GM12878 (cell line): ENCODE data around the gene STAT5A. TPM values are rescaled to one million over a fixed set of nuclear protein-coding genes. Genes with fewer than 3 reads are reported as not detected.
A peak's percentile ranks its signal among the peaks of the same experiment; 100 is the strongest.

Experiments
- ATAC-seq: fragments of 200-7000 bp; cut with Tn5 transposase; 3 replicates; pipeline ENCODE4 v1.9.1; 2020; ENCODE audit warnings: mild to moderate bottlenecking, moderate library complexity
- BruUV-seq: library from RNA; stranded (reverse); fragments of 400-500 nt; replicated peaks from 2 replicates; lab custom pipeline; 2021; lab: Mats Ljungman, UMichigan
- CTCF ChIA-PET: fragments of 300-600 bp; sonication (Branson Sonifier 250); formaldehyde crosslinking; extraction: SDS; loops from one replicate; lab custom pipeline; 2021; ENCODE audit warnings: inconsistent platforms; lab: Yijun Ruan, JAX
- POLR2A ChIA-PET: fragments of 350-600 bp; formaldehyde crosslinking; extraction: SDS; loops from one replicate; lab custom pipeline; 2021; ENCODE audit warnings: inconsistent platforms; lab: Charles Lee
- RAD21 ChIA-PET: fragments of 300-600 bp; sonication (Branson Sonifier 250); formaldehyde crosslinking; loops from one replicate; lab custom pipeline; 2023; ENCODE audit warnings: antibody characterized with exemption; ENCODE audit not compliant: unreplicated experiment; lab: Charles Lee
- SMC1A ChIA-PET: fragments of 300-600 bp; sonication (Branson Sonifier 250); formaldehyde crosslinking; loops from one replicate; lab custom pipeline; 2023; ENCODE audit not compliant: unreplicated experiment, uncharacterized antibody; lab: Charles Lee
- DNase-seq: peaks from one replicate; pipeline ENCODE4 v3.0.0-alpha.2; 2011; ENCODE audit warnings: low read depth, low spot score
- FAIRE-seq: peaks from 3 replicates; lab custom pipeline; 2011; peaks lifted over from hg19 to GRCh38; lab: Jason Lieb, UNC
- H2AFZ ChIP-seq: 2 replicates; pipeline ENCODE4 v1.6.0; 2011; ENCODE audit warnings: low read depth, low read length, control low read depth; ENCODE audit not compliant: control insufficient read depth
- H3K27ac ChIP-seq: 2 replicates; pipeline ENCODE4 v1.5.1; 2011; ENCODE audit warnings: control low read depth; ENCODE audit not compliant: control insufficient read depth, insufficient read depth
- H3K27me3 ChIP-seq, 2 experiments: replicated peaks in 1 of 2; 2 replicates each; pipeline versions ENCODE4 v1.6.0 to v1.6.1; 2011; ENCODE audit warnings: low read length in 1 of 2; ENCODE audit not compliant: control insufficient read depth in 2 of 2, insufficient read depth in 2 of 2
- H3K36me3 ChIP-seq, 2 experiments: 2 replicates each; pipeline ENCODE4 v1.5.1; 2011; ENCODE audit warnings: low read length in 1 of 2; ENCODE audit not compliant: control insufficient read depth in 2 of 2, insufficient read depth in 2 of 2
- H3K4me1 ChIP-seq: 2 replicates; pipeline ENCODE4 v1.6.1; 2011; ENCODE audit warnings: mild to moderate bottlenecking, low read length, moderate library complexity, mixed read lengths; ENCODE audit not compliant: control insufficient read depth, insufficient read depth
- H3K4me2 ChIP-seq: 2 replicates; pipeline ENCODE4 v1.6.0; 2011; ENCODE audit warnings: control low read depth; ENCODE audit not compliant: control insufficient read depth, insufficient read depth
- H3K4me3 ChIP-seq: fragments of 200-600 bp; sonication (generic); 2 replicates; pipeline ENCODE4 v1.5.1; 2016
- H3K79me2 ChIP-seq: 2 replicates; pipeline ENCODE4 v1.6.0; 2011; ENCODE audit warnings: low read length; ENCODE audit not compliant: control insufficient read depth, insufficient read depth
- H3K9ac ChIP-seq: 2 replicates; pipeline ENCODE4 v1.8.0; 2011; ENCODE audit warnings: low read length, control low read depth, mixed read lengths; ENCODE audit not compliant: control insufficient read depth, insufficient read depth
- H3K9me3 ChIP-seq: replicated peaks from 3 replicates; pipeline ENCODE4 v1.5.1; 2011; ENCODE audit warnings: mild to moderate bottlenecking, low read length; ENCODE audit not compliant: control insufficient read depth, insufficient read depth
- H4K20me1 ChIP-seq: 2 replicates; pipeline ENCODE4 v1.6.0; 2011; ENCODE audit not compliant: control insufficient read depth, insufficient read depth
- BACH1 ChIP-seq: fragments of 450-650 bp; IDR thresholded peaks from 2 replicates; pipeline ENCODE4 v1.6.1; 2017; ENCODE audit warnings: mild to moderate bottlenecking, borderline replicate concordance
- BCL11A ChIP-seq: IDR thresholded peaks from 2 replicates; pipeline ENCODE4 v1.6.1; 2011; ENCODE audit warnings: low read depth, low read length
- BCLAF1 ChIP-seq: fragments of 450-650 bp; IDR thresholded peaks from 2 replicates; pipeline ENCODE4 v1.6.1; 2017; ENCODE audit warnings: antibody characterized with exemption, mild to moderate bottlenecking, moderate library complexity
- BHLHE40 ChIP-seq, 2 experiments: fragments of 450-650 bp in 1 of 2; IDR thresholded peaks; 2 replicates each; pipeline ENCODE4 v1.6.1; 2011 to 2017; ENCODE audit warnings: low read depth in 2 of 2, borderline replicate concordance in 1 of 2, improper control_type of control experiment in 1 of 2, low read length in 1 of 2, mild to moderate bottlenecking in 1 of 2
- GABPA ChIP-seq: IDR thresholded peaks from 2 replicates; pipeline ENCODE4 v1.6.1; 2014; ENCODE audit warnings: antibody characterized with exemption, low read depth, mild to moderate bottlenecking, inconsistent platforms
- GATAD2B ChIP-seq: fragments of 450-650 bp; conservative IDR thresholded peaks from 2 replicates; pipeline ENCODE4 v1.6.1; 2017; ENCODE audit warnings: low read depth, mild to moderate bottlenecking, moderate library complexity
- IKZF1 ChIP-seq: fragments of 450-650 bp; conservative IDR thresholded peaks from 2 replicates; pipeline ENCODE4 v1.6.1; 2017; ENCODE audit warnings: antibody characterized with exemption, mild to moderate bottlenecking
- IRF3 ChIP-seq: fragments of 450-650 bp; IDR thresholded peaks from 2 replicates; pipeline ENCODE4 v1.6.1; 2014; ENCODE audit warnings: mild to moderate bottlenecking
- MEF2B ChIP-seq: fragments of 450-650 bp; IDR thresholded peaks from 2 replicates; pipeline ENCODE4 v1.6.1; 2018; ENCODE audit warnings: mild to moderate bottlenecking, moderate library complexity; ENCODE audit not compliant: partially characterized antibody, poor library complexity, severe bottlenecking
- MYC ChIP-seq: IDR thresholded peaks from 2 replicates; pipeline ENCODE4 v1.6.1; 2011; ENCODE audit warnings: mild to moderate bottlenecking, low read length, moderate library complexity, inconsistent platforms; ENCODE audit not compliant: insufficient read depth, insufficient replicate concordance, insufficient read length, severe bottlenecking
- SMAD1 ChIP-seq: fragments of 450-650 bp; IDR thresholded peaks from 2 replicates; pipeline ENCODE4 v1.6.1; 2018; ENCODE audit warnings: mild to moderate bottlenecking, low read depth; ENCODE audit not compliant: partially characterized antibody
- SRF ChIP-seq, 2 experiments: IDR thresholded peaks; 2 replicates each; pipeline ENCODE4 v1.6.1; 2011; ENCODE audit warnings: low read depth in 2 of 2, low read length in 2 of 2, mild to moderate bottlenecking in 1 of 2, moderate library complexity in 1 of 2
- TBL1XR1 ChIP-seq: IDR thresholded peaks from 2 replicates; pipeline ENCODE4 v1.6.1; 2012; ENCODE audit warnings: low read depth, low read length, improper control_type of control experiment
- ZNF217 ChIP-seq: fragments of 450-650 bp; IDR thresholded peaks from 2 replicates; pipeline ENCODE4 v1.6.1; 2017; ENCODE audit warnings: antibody characterized with exemption, mild to moderate bottlenecking
- ZNF274 ChIP-seq: IDR thresholded peaks from one replicate; pipeline ENCODE4 v1.8.0; 2011; ENCODE audit not compliant: insufficient read length, insufficient read depth
- WGBS: methylation state at CpG from one replicate; pipeline ENCODE4 v1.1.6; 2016; ENCODE audit warnings: low lambda C conversion rate; ENCODE audit not compliant: insufficient replicate concordance, insufficient coverage; ENCODE audit errors: missing lambda C conversion rate; 5-methylcytosine and 5-hydroxymethylcytosine counted together
- in situ Hi-C: fragments of 300-500 bp; cut with MboI; formaldehyde crosslinking; loops from 9 replicates; pipeline ENCODE4 v1.14.3; 2018; ENCODE audit warnings: mixed read lengths
- intact Hi-C: fragments of 100-400 bp; cut with micrococcal nuclease; formaldehyde crosslinking; loops from one replicate; pipeline ENCODE4 v1.14.2; 2022; ENCODE audit not compliant: unreplicated experiment
- polyA plus RNA-seq, 11 experiments: library from polyadenylated mRNA; depleted of rRNA in 4 of 11; unstranded in 6 of 11; stranded (reverse) in 5 of 11; fragments of >200 nt; fragmentation: Nextera tagmentation in 4 of 11; fragmentation: Illumina TruSeq in 1 of 11; extraction: Ambion mirVana in 4 of 11; extraction: Trizol in 1 of 11; gene quantifications; 1 replicate in 1 of 11; 2 replicates in 10 of 11; pipeline versions ENCODE4 v1.2.1 to v1.2.3, GENCODE V29; 2011 to 2016; ENCODE audit warnings: inconsistent platforms in 2 of 11, missing spikeins in 2 of 11, low read depth in 1 of 11
- total RNA-seq, 4 experiments: library from RNA; depleted of rRNA in 3 of 4; stranded (reverse); fragments of >200 nt in 3 of 4; fragmentation: Illumina TruSeq in 1 of 4; extraction: Trizol in 1 of 4; gene quantifications; 2 replicates each; pipeline versions ENCODE4 v1.2.1 to v1.2.3, GENCODE V29; 2013 to 2021

Gene STAT5A
- total and polyA plus RNA-seq, 10 of the 15 experiments (the other 5 are each of a cell fraction or from before 2014, with no cell fraction given): 14.8 to 86.4 (median 41.5) TPM

- CTCF ChIA-PET: interaction anchor here (0.8 to 22.1 kb wide), 4 partner anchors 56 to 198 kb away, joined by 3 to 732 read pairs (median 4); no protein-coding TSS in a partner anchor
- H3K36me3 ChIP-seq: peaks cover 12 to 33% of the 10 kb centered on the region in 2 experiments
- H3K27ac ChIP-seq: no peak overlapping the region
- FAIRE-seq: no peak
- intact Hi-C loops: no loop called here
- H3K27me3 ChIP-seq: no peaks in the 10 kb centered on the region
- BruUV-seq: TSS peak; percentile 48
- no peak overlapping the region for H3K9ac ChIP-seq
- H3K4me3 ChIP-seq: no peak overlapping the region
- H3K4me2 ChIP-seq: no peak overlapping the region
- in situ Hi-C loops: no loop called here
- SMC1A ChIA-PET: interaction anchor here (1.1 to 23.8 kb wide), 4 partner anchors 8 to 70 kb away, joined by 3 to 528 read pairs (median 3); partner anchors contain the start of gene STAT3
- RAD21 ChIA-PET: interaction anchor here (1.2 to 21.1 kb wide), 2 partner anchors 73 to 80 kb away, joined by 4 to 373 read pairs; no protein-coding TSS in a partner anchor
- POLR2A ChIA-PET: interaction anchor here (1.1 kb wide), 1 partner anchor 60 kb away, joined by 5 read pairs; no protein-coding TSS in a partner anchor
- peaks cover 15% of the 10 kb centered on the region for H3K4me1 ChIP-seq
- no peaks in the 10 kb centered on the region for H3K79me2 ChIP-seq
- TF ChIP-seq TBL1XR1 (no peak), BCL11A (no peak), SRF (IDR thresholded peaks at IDR 0.05; ENCODE audit: low read depth in 2 of 2, low read length in 2 of 2) (no peak), BACH1 (no peak), GABPA (no peak), SMAD1 (no peak), IRF3 (no peak), MYC (no peak), BCLAF1 (no peak), BHLHE40 (IDR thresholded peaks at IDR 0.05; ENCODE audit: borderline replicate concordance in 1 of 2, low read depth in 2 of 2, low read length in 1 of 2) (no peak), ZNF274 (no peak), MEF2B (no peak), IKZF1 (no peak), ZNF217 (no peak), GATAD2B (no peak)
- TF ChIP-seq, all 136 proteins: peak for 0
- H4K20me1 ChIP-seq: no peaks in the 10 kb centered on the region
- ATAC-seq (no peak), DNase-seq (no peak)
- no peak overlapping the region for H2AFZ ChIP-seq
- 83% methylated on average over 11 of the region's 11 CpGs for WGBS
- no peaks in the 10 kb centered on the region for H3K9me3 ChIP-seq
Measured at GRCh38 chr17:42329025-42329976, 41.0 kb downstream of the STAT5A start.
